ENCODE results near the gene PLB1.

PLB1 gene

DNA sequence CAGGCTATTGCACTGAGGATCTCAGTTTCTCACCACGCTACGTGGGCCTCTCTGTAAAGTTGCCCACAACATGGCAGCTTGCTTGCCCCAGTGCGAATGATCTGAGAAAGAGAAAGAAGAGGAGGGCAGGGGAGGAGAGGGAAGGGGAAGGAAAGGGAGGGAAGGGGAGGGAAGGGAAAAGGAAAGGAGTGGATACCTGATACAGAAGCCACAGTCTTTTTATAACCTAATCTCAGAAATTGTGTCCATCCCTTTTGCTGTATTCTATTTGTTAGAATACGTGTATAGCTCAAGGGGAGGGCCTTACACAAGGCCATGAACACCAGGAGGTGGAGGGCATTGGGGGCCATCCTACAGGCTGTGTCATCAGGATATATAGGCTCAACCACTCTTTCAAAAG, 177.5 kb downstream of the PLB1 start:
- FAIRE-seq, result no peak

DNA sequence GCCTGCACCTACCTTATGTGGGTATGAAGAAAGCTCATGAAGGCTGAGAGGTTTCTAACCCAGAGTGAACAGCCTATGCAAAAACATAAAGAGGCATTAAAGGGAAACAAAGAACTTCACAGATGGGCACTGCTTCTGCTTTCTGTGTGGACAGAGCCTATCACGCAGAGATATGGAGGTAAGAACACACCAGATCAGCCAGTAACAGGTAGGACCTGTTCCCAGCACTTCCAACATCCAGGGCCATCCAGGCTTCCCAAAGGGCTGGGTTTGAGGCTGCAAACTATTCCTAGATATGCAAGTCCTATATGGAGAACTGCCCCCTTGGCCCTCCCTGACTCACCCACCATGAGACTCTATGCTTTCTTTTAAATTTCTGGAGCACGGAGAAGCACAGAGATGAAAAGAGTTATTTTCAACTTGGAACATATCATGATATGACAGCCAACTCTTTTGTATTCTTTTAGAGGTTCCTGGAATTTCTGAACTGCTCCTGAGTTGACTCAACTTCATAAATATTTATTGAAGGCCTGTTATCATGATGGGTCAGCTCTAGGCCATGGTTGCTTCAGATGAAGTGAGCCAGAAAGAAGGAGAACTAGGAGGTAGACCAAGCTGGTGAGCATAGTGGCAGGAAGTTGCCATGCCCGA, 178.3 kb downstream of the PLB1 start:
- FAIRE-seq, result no peak

DNA sequence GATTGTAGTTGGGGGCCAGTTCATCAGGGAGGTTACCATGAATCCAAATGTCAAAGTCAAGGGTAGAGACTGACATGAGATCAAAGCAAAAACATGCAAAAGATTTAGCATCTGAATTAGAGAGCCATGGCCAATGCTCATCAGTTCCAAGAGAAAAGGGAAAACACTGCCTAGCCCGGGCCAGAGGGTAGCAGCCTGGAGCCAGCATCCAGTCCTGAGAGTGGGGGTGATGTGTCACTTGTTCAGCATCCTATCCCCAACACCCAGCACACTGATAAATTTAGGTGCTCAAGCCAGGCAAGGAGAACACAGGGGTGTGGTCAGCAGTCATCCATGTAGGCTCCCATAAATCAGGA, 178.8 kb downstream of the PLB1 start:
- FAIRE-seq, result no peak

DNA sequence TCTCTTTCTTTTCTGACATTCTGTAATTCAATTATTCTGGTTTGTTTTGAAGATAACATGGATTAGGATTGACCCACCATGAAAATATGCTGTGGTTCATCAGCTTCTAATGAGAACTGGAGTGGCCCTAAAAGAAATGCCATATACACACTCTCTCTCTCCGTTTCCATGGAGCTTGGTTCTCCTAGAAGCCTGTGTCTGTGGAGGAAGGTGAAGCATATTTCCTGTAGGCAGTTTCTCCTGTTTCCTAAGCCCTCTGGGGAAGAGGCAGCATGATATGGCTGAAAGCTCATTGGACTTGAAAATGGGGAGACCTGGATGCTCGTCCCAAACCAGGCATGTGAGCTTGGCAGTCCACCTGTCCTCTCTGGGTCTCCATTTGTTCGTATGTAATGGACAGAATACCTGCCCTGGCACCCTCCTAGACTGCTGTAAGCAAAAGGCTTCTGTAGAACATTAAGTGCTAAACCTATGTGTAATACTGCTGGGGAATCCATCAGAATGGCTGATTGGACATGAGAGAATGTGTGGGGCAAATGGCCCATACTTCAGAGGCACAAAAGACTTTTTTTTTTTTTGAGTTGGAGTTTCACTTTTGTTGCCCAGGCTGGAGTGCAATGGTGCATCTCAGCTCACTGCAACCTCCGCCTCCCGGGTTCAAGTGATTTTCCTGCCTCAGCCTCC, 180.4 kb downstream of the PLB1 start:
- FAIRE-seq, result no peak

DNA sequence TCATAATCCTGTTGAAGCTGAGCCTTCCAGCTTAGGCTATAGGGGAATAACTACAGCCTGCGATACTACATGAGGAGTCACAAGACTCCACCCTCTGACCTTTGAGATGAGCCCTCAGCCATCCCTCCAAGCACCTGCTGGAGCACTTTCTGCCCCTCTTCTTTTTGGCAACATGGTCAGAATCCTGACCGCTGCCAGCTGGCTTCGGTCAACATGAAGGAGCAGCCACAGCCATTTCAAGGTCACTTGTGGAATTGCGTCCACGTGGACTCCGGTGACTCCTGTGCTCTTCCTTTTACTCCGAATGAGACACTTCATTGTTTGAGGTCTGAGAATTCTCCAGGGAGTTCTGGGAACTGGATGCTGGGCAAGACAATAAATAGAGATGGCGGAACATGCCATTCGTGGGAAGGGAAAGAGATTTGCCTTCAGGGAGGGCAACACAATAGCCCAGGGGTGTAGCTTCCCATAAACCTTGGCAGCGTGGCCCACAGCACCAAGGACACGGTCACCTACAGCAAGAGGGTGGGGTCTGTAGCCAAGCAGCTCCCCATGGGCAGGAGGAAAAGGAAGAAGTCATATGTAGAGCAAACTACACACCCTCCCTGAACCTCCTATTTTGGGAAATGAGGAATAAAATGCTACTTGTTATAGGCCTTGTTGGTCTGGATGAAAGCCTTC, 182.5 kb downstream of the PLB1 start:
- FAIRE-seq, result no peak

DNA sequence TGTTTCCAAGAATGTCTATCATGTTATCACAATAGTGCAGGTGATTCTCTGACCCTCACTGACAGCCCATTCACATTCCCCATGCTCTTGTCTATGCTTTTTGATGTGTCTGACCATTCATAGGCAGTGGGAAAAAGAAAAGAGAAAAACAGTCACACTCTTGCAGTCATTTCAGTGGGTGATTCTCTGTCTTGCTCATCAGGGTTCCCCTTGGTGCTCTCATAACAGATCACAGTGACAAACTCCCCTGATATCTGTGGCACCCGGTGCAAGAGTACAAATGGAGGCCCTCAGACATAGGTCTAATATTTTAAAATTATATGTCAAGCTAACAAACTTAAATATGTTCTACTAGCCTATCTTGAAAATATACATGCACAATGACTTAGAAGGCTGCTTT, 183.1 kb downstream of the PLB1 start:
- FAIRE-seq, result no peak

DNA sequence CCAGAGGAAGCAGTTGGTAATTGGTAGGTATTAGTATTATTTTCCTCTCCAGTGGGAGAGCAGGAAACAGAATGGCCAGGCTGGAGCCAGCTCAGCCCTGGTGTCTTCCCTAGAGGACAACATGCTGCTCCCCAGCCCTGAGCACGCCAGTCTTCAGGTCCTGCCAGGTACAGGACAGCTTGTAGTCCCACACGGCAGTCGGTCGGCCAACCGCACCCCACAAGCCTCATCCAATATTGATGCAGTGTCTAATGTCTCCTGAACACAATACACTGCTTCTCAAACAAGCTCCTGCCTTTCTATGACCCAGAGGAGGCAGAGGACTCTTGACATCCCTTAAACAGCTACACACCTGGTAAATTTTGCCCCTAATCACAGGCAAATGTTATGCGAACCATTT, 184.8 kb downstream of the PLB1 start:
- no peak for FAIRE-seq

DNA sequence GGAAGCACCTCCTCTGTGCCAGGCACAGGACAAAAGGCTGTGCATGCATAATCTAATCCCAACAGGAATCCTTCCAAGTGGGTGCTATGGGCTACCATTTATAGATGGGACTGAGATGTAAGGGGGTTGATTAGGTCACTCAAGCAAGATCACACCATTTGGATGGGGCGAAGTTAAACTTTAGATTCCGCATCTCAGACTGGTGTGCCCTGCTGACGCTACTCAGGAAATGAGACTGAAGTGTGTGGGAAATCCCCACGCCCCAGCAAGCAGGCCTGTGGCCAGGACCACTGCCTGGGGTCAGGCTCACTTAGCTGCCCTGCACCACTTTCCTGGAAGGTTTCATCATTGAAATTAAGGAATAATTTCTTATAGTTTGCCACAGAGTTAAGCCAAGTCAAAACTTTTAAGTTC, 185.3 kb downstream of the PLB1 start:
- FAIRE-seq, result no peak

DNA sequence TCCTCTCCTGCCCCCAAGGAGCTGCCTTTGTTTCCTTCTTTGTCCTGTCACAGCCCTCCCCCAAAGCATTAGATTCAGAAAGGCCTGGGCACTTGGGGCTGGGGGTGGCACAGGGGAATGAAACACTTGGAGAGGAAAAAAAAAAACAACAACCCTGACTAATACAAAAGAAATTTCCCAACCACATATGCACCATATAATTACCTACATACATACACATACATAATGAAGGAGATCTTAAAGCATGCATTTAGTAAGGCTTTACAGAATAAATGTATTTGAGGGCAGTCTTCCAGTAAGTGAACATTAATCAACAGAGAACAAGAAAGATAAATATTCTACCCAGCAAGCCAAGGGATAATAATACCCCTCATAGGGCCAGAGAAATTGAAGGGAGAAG, 185.7 kb downstream of the PLB1 start:
- FAIRE-seq, result no peak

DNA sequence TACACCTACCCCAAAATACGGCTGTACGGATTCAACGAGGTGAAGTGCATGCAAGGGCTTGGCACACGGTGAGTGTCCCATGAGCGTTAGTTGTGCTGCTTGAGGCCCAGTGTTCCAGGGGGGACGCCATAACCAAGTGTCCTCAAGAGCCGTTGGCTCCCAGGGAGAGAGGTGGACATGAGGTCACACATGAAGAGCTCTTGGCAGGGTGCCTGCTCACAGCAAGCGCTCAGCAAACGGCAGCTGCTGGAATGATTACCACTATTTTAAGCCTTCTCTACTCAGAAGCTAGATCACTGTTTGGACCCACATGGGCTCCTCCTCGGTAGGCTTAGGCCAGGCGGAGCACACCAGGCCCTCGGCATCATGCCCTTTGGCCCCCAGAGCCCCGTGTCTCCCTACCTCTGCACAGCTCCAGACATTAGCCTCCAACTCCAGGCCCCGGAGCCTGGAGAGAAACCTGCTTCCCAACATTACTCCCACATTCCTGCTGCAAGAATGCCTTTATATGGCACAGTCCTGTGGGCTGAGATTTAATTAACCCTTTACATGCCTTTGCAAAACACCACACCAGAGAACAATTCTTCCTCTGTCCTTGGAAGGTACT, 187.3 kb downstream of the PLB1 start:
- no peak for FAIRE-seq

DNA sequence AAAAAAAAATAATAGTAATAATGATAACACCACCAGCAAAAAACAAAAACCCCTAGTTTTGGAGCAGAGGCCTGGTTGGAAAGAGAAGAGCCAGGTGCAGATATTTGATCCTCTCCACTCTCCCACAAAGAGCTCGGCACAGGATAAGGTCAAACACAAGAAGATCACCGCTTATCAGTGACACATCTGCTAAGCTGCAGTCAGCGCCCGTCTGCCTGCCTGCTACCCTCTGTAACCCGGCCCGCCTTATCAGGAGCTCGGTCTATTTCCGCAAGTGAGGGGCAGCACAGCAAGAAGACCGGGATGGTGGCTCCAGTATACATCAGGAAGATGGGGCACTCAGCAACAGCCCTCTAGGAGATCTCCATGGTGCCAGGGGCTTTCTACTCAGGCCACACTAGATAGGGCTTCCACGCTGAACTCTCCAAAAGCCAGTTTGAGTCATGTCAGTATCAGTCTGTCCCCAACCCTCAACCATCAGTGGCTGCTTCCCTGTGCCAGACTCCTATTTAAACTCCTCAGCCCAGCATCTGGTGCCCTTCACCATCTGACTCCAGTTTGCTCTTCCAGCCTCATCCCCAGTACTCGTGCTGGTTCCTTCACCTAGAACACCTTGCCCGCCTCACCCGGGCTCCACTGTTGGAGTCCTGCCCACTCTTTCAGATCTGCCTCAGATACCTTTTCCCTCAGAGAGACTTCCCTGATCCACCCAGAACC, 188.4 kb downstream of the PLB1 start:
- FAIRE-seq, result no peak

DNA sequence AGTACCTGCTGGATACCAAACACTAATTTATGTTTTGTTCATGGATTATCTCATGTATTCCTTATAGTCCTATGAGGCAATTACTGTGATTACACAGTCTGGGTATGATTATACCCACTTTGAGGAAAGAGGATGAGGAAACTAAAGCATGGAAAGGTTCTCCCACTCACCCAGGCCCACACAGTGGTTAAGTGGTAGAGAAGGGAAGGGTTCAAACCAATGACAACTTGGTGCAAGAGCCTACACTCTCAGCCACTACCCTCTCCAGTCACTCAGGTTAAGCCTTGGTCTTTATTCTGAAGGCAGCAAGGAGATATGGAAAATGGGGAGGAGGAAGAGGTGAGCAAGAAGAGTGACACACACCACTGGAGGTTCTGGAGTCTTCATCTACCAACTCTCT, 191.3 kb downstream of the PLB1 start:
- no peak for FAIRE-seq

DNA sequence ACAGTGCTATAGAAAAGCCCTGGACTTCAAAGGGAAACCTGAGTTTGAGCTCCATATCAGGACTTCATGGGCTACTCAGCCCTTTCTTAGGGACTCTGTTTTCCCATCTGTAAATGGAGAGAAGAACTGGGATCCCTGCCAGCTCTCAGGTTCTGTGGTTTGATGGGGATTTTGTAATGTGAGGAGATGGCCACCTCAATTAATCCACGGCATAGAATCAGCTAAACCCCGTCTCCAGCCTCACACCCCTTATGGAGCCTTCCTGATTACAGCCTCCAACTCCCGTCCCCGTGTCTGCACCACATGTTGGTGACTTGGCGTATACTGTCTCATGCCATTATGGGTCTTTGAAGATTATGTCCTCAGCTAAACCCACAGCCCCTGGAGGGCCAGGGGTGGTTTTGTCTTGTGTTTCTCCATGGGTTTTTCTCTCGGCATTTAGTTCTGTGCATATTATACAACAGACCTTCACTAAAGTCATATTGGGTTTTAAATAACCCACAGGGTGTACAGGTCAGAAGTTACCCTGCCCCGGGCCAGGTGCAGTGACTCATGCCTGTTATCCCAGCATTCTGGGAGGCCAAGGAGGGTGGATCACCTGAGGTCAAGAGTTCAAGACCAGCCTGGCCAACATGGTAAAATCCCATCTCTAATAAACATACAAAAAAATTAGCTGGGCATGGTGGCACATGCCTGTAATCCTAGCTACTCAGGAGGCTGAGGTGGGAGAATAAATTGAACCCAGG, 192.0 kb downstream of the PLB1 start:
- no peak for FAIRE-seq

DNA sequence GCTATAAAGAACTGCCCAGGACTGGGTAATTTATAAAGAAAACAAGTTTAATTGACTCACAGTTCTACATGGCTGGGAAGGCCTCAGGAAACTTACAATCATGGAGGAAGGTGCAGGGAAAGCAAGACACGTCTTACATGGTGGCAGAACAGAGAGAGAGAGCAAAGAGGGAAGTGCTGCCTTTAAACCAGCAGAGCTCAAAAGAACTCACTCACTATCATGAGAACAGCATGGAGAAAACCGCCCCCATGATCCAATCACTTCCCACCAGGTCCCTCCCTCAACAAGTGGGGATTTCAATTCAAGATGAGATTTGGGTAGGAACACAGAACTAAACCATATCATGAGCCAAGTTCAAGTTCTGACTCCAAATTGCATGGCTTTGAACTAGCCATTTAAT, 193.0 kb downstream of the PLB1 start:
- FAIRE-seq, result no peak

DNA sequence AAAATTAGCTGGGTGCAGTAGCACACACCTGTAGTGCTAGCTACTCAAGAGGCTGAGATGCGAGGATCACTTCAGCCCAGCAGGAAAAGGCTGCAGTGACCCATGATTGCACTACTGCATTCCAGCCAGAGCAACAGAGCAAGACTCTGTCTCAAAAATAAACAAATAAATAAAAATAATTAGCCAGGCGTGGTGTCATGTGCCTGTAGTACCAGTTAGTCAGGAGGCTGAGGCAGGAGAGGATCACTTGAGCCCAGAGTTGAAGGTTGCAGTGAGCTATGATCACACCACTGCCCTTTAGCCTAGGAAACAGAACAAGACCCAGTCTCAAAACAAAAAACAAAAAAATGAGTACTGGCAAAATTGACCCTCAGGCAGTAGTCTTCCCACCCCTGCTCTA, 193.9 kb downstream of the PLB1 start:
- FAIRE-seq, result no peak

DNA sequence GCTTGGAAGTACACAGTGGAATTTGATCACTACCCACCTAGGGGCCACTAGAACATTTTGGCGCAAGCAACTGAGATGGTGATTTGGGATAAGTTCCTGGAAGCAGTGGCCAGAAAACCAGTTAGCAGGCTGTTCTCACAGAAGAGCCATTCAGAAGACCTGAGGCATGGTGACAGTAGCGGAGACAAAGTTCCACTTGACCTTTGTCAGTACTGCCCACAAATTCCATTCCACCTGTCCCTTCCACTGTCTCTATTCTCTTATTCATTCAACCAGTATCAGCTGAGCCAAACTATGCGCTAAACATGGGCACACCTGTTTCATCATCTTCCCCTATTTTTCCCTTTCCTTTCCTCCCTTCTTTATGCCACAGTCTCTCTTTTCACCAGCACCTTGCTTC, 196.6 kb downstream of the PLB1 start:
- FAIRE-seq, result no peak

DNA sequence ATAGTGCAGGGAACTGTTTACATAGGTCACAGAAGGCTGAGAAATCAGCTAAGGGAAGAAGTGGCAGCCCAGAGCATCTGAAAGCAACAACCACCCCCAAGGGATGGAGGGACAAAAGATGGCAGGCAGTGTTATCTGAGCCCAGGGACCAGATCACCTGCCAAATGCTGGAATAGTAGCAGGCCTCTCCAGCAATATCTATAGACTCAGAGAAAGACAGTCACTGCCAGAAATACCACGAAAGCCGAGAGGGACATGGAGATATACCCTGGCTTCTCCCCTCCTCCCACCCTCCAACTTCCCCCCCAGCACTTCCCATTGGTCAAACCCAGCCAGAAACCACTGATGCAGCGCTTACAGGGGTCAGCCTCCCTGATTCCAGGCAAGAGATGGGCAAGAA, 197.4 kb downstream of the PLB1 start:
- no peak for FAIRE-seq

Measured in colon (tissue), 2 donors.